Lower lobe of right lung (tissue), 2 donors: Measurements from ENCODE around the gene GRAMD1B. TPM values are rescaled to one million over a fixed set of nuclear protein-coding genes. Genes with fewer than 3 reads are reported as not detected.

Source experiments
- ATAC-seq, 2 donors: fragments of 200-7000 bp; cut with Tn5 transposase; one replicate each; pipeline ENCODE4 v1.9.1; 2020 to 2022; ENCODE audit warnings: mild to moderate bottlenecking in 2 of 2, moderate library complexity in 2 of 2
- DNase-seq: peaks from one replicate; pipeline ENCODE4 v3.0.0-alpha.2; 2020
- H3K27ac ChIP-seq: fragments of 200-600 bp; one replicate; pipeline ENCODE4 v1.8.0; 2022
- H3K27me3 ChIP-seq: fragments of 200-600 bp; one replicate; pipeline ENCODE4 v1.8.0; 2022; ENCODE audit warnings: low read depth
- H3K36me3 ChIP-seq: fragments of 200-600 bp; one replicate; pipeline ENCODE4 v1.8.0; 2022; ENCODE audit warnings: mild to moderate bottlenecking
- H3K4me1 ChIP-seq: fragments of 200-600 bp; one replicate; pipeline ENCODE4 v1.8.0; 2022
- H3K4me3 ChIP-seq: fragments of 200-600 bp; one replicate; pipeline ENCODE4 v1.8.0; 2022; ENCODE audit warnings: mild to moderate bottlenecking
- H3K9me3 ChIP-seq: fragments of 200-600 bp; one replicate; pipeline ENCODE4 v1.8.0; 2022
- intact Hi-C: fragments of 100-400 bp; cut with DNase I; formaldehyde crosslinking; loops from one replicate; pipeline ENCODE4 v1.11.0; 2022
- total RNA-seq: library from RNA; stranded (reverse); fragmentation: NEBNext Ultra II Directional; extraction: Animal tissue kit (Norgen Biotek cat#: 25700); gene quantifications from one replicate; pipeline ENCODE4 v1.2.1, GENCODE V29; 2021
- TF ChIP-seq, protein P1 (sequence below): fragments of 200-600 bp; IDR thresholded peaks from one replicate; pipeline ENCODE4 v1.8.0; 2022; ENCODE audit warnings: antibody characterized with exemption, mild to moderate bottlenecking
- donor health status: DM: no; HTN: yes; CAD: no; lungs with severe emphysema.

GRAMD1B gene
- total RNA-seq, 1 donor from 2014 or later = 9.9 TPM

- TF ChIP-seq, protein P1, sequence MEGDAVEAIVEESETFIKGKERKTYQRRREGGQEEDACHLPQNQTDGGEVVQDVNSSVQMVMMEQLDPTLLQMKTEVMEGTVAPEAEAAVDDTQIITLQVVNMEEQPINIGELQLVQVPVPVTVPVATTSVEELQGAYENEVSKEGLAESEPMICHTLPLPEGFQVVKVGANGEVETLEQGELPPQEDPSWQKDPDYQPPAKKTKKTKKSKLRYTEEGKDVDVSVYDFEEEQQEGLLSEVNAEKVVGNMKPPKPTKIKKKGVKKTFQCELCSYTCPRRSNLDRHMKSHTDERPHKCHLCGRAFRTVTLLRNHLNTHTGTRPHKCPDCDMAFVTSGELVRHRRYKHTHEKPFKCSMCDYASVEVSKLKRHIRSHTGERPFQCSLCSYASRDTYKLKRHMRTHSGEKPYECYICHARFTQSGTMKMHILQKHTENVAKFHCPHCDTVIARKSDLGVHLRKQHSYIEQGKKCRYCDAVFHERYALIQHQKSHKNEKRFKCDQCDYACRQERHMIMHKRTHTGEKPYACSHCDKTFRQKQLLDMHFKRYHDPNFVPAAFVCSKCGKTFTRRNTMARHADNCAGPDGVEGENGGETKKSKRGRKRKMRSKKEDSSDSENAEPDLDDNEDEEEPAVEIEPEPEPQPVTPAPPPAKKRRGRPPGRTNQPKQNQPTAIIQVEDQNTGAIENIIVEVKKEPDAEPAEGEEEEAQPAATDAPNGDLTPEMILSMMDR = no peak
- Histone ChIP-seq H3K27ac (no peak overlapping the region), H3K4me1 (peaks cover 4% of the 10 kb centered on the region), H3K36me3 (no peaks in the 10 kb centered on the region), H3K27me3 (peaks cover 33% of the 10 kb centered on the region), H3K9me3 (no peaks in the 10 kb centered on the region), H3K4me3 (no peak overlapping the region)
- intact Hi-C loops = no loop called here
- no peak for DNase-seq
- ATAC-seq = no peak
Measured at GRCh38 chr11:123429336-123429735, 733 bp upstream of the GRAMD1B start.

DNA sequence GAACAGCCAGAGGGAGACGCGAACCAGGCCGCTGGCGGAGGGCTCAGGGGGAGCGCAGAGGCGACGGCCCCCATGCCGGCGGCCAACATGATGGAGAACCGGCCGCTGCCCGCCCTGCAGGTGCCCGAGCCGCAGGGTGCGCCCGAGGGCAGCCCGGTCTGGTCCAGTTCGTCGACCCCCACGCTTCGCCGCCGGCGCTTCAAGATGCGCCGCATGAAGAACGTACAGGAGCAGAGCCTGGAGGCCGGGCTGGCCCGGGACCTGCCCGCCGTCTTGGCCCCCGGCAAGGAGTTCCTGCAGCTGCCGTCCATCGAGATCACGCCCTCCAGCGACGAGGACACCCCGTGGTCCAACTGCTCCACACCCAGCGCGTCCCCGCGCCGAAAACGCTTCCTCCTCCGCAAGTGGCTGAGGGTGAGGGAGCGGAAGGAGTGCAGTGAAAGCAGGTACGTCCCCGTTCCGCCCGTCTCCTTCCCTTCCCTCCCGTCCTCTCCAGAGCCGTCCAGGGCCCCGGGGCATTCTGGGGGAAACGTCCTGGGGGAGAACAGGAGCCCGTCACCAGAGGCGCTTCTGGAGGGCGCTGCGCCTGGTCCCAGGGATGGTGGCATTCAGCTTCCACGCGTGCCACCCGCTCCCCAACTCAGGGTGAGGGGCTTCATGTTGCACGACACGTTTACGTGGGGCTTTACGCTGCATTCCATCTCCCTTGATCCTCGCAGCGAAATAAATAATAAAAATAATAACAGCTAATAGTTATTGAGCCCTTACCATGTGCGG, 840 bp downstream of the GRAMD1B start:
- Histone ChIP-seq H3K36me3 (no peaks in the 10 kb centered on the region), H3K9me3 (no peaks in the 10 kb centered on the region), H3K4me3 (peak overlapping the region; percentile 59), H3K27ac (peak overlapping the region; percentile 84), H3K27me3 (peaks cover 24% of the 10 kb centered on the region), H3K4me1 (peaks cover 8% of the 10 kb centered on the region)
- TF ChIP-seq, protein P1 = no peak
- peak; percentile 91 for DNase-seq
- ATAC-seq = peak; percentile 89 to 90
- intact Hi-C loops = no loop called here

DNA sequence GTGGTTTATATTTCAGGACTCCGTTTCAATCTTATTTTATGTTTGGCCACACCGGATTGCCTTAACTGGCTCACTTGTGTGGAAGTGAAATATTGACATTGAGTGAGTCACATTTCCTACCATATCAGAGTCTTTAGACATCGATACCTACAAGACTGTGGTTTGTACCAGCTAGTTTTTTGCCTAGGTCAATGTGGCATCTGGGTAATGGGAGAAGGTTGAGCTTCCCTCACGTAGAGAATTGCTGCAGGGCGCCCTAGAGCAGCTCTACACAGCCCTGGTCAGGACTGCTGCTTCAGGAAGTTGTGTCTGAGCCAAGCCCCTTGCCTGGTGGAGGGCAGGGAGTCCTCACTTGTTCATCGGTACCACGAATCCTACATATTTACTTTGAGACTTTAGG, 1.6 kb downstream of the GRAMD1B start:
- Histone ChIP-seq H3K4me1 (peaks cover 8% of the 10 kb centered on the region), H3K27ac (peak overlapping the region; percentile 84), H3K36me3 (no peaks in the 10 kb centered on the region), H3K4me3 (peak overlapping the region; percentile 59), H3K27me3 (peaks cover 24% of the 10 kb centered on the region), H3K9me3 (no peaks in the 10 kb centered on the region)
- ATAC-seq (peak in 1 of 2 donors; percentile 34), DNase-seq (no peak)
- intact Hi-C loops = no loop called here
- TF ChIP-seq, protein P1 = no peak

- Histone ChIP-seq H3K4me3 (no peak overlapping the region), H3K9me3 (no peaks in the 10 kb centered on the region), H3K36me3 (no peaks in the 10 kb centered on the region), H3K4me1 (peaks cover 8% of the 10 kb centered on the region), H3K27ac (no peak overlapping the region), H3K27me3 (peaks cover 24% of the 10 kb centered on the region)
- intact Hi-C loops = no loop called here
- DNase-seq (no peak), ATAC-seq (no peak)
- TF ChIP-seq, protein P1 = no peak
Measured at GRCh38 chr11:123434262-123434661, 4.2 kb downstream of the GRAMD1B start.

DNA sequence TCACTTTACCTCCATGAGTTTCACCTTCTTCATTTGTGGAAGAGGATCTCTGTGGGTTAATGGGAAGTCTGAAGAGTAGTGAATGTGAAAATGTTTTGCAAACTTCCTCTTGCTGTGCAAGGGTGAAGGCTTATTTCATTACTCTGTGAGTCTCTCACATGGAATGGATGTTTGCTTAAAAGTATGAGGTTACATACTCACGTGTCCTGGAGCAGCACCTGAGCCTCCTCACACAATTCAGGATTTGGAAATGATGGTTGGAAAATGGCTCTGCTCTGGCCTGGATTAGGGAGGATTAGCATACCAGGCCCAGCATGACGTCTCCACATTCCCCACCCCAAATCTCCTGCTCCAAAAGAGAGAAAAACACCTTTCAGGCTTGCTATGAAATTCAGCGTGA, 4.8 kb downstream of the GRAMD1B start:
- Histone ChIP-seq H3K27ac (no peak overlapping the region), H3K9me3 (no peaks in the 10 kb centered on the region), H3K4me3 (no peak overlapping the region), H3K4me1 (peaks cover 8% of the 10 kb centered on the region), H3K36me3 (no peaks in the 10 kb centered on the region), H3K27me3 (peaks cover 24% of the 10 kb centered on the region)
- DNase-seq (no peak), ATAC-seq (no peak)
- intact Hi-C loops = no loop called here
- TF ChIP-seq, protein P1 = no peak
